Measurements from ENCODE around the gene FAIM2. TPM values are rescaled to one million over a fixed set of nuclear protein-coding genes. Genes with fewer than 3 reads are reported as not detected.

Gene FAIM2
- total and polyA plus RNA-seq, 2 experiments from 2014 or later: 0.61 to 2.0 TPM

GRCh38 chr12:49866859-49867569, 36.7 kb downstream of the FAIM2 start:
- peaks cover 14% of the 10 kb centered on the region for H3K27me3 Mint-ChIP-seq (ENCODE audit: insufficient read depth, low read depth, poor library complexity)
- Histone ChIP-seq H3K4me1 (ENCODE audit: insufficient read depth) (no peaks in the 10 kb centered on the region; the same call in 1 of the 2 replicates), H3K9me2 (ENCODE audit: insufficient read depth) (no peaks in the 10 kb centered on the region), H3K27me3 (ENCODE audit: insufficient read depth) (no peaks in the 10 kb centered on the region), H3K36me3 (ENCODE audit: insufficient read depth) (no peaks in the 10 kb centered on the region), H3F3A (replicated peaks; ENCODE audit: low read depth) (no peaks in the 10 kb centered on the region), H3K4me3 (no peak overlapping the region), H3K4me2 (no peak overlapping the region), H3K79me2 (replicated peaks; ENCODE audit: insufficient read depth) (no peaks in the 10 kb centered on the region), H2AFZ (peak overlapping the region; percentile 95), H4K20me1 (replicated peaks; ENCODE audit: insufficient read depth) (no peaks in the 10 kb centered on the region), H3K27ac (ENCODE audit: low read depth) (no peak overlapping the region)
- H3K4me3 Mint-ChIP-seq: no peak overlapping the region
- H3K27ac Mint-ChIP-seq: no peak overlapping the region; the same call in 1 of the 2 replicates
- no peaks in the 10 kb centered on the region for H3K36me3 Mint-ChIP-seq (ENCODE audit: low read depth)
- H3K4me1 Mint-ChIP-seq: peaks cover 7% of the 10 kb centered on the region
- H3K9me3 Mint-ChIP-seq: no peaks in the 10 kb centered on the region; the same call in 2 of the 3 replicates
- peak; percentile 91 for ATAC-seq
- DNase-seq (ENCODE audit: low spot score): peak; percentile 90
- TF ChIP-seq, protein P1, sequence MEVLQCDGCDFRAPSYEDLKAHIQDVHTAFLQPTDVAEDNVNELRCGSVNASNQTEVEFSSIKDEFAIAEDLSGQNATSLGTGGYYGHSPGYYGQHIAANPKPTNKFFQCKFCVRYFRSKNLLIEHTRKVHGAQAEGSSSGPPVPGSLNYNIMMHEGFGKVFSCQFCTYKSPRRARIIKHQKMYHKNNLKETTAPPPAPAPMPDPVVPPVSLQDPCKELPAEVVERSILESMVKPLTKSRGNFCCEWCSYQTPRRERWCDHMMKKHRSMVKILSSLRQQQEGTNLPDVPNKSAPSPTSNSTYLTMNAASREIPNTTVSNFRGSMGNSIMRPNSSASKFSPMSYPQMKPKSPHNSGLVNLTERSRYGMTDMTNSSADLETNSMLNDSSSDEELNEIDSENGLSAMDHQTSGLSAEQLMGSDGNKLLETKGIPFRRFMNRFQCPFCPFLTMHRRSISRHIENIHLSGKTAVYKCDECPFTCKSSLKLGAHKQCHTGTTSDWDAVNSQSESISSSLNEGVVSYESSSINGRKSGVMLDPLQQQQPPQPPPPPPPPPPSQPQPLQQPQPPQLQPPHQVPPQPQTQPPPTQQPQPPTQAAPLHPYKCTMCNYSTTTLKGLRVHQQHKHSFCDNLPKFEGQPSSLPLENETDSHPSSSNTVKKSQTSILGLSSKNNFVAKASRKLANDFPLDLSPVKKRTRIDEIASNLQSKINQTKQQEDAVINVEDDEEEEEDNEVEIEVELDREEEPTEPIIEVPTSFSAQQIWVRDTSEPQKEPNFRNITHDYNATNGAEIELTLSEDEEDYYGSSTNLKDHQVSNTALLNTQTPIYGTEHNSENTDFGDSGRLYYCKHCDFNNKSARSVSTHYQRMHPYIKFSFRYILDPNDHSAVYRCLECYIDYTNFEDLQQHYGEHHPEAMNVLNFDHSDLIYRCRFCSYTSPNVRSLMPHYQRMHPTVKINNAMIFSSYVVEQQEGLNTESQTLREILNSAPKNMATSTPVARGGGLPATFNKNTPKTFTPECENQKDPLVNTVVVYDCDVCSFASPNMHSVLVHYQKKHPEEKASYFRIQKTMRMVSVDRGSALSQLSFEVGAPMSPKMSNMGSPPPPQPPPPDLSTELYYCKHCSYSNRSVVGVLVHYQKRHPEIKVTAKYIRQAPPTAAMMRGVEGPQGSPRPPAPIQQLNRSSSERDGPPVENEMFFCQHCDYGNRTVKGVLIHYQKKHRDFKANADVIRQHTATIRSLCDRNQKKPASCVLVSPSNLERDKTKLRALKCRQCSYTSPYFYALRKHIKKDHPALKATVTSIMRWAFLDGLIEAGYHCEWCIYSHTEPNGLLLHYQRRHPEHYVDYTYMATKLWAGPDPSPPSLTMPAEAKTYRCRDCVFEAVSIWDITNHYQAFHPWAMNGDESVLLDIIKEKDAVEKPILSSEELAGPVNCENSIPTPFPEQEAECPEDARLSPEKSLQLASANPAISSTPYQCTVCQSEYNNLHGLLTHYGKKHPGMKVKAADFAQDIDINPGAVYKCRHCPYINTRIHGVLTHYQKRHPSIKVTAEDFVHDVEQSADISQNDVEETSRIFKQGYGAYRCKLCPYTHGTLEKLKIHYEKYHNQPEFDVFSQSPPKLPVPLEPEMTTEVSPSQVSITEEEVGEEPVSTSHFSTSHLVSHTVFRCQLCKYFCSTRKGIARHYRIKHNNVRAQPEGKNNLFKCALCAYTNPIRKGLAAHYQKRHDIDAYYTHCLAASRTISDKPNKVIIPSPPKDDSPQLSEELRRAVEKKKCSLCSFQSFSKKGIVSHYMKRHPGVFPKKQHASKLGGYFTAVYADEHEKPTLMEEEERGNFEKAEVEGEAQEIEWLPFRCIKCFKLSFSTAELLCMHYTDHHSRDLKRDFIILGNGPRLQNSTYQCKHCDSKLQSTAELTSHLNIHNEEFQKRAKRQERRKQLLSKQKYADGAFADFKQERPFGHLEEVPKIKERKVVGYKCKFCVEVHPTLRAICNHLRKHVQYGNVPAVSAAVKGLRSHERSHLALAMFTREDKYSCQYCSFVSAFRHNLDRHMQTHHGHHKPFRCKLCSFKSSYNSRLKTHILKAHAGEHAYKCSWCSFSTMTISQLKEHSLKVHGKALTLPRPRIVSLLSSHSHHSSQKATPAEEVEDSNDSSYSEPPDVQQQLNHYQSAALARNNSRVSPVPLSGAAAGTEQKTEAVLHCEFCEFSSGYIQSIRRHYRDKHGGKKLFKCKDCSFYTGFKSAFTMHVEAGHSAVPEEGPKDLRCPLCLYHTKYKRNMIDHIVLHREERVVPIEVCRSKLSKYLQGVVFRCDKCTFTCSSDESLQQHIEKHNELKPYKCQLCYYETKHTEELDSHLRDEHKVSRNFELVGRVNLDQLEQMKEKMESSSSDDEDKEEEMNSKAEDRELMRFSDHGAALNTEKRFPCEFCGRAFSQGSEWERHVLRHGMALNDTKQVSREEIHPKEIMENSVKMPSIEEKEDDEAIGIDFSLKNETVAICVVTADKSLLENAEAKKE (CRISPR knock-in tag; IDR thresholded peaks at IDR 0.05): no peak
- TF ChIP-seq, protein P2, sequence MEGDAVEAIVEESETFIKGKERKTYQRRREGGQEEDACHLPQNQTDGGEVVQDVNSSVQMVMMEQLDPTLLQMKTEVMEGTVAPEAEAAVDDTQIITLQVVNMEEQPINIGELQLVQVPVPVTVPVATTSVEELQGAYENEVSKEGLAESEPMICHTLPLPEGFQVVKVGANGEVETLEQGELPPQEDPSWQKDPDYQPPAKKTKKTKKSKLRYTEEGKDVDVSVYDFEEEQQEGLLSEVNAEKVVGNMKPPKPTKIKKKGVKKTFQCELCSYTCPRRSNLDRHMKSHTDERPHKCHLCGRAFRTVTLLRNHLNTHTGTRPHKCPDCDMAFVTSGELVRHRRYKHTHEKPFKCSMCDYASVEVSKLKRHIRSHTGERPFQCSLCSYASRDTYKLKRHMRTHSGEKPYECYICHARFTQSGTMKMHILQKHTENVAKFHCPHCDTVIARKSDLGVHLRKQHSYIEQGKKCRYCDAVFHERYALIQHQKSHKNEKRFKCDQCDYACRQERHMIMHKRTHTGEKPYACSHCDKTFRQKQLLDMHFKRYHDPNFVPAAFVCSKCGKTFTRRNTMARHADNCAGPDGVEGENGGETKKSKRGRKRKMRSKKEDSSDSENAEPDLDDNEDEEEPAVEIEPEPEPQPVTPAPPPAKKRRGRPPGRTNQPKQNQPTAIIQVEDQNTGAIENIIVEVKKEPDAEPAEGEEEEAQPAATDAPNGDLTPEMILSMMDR (conservative IDR thresholded peaks at IDR 0.05; ENCODE audit: low read depth in 2 of 2): peak; percentile 88 to 98

All from GM23338 (cell line).